ENCODE data around the gene GDPD3. TPM values are rescaled to one million over a fixed set of nuclear protein-coding genes. Genes with fewer than 3 reads are reported as not detected.
A peak's percentile ranks its signal among the peaks of the same experiment; 100 is the strongest.

The GDPD3 gene
- total and polyA plus RNA-seq, 2 of the 13 experiments (the other 11 are each of a cell fraction or from before 2014, with no cell fraction given), result 18.7 to 20.6 TPM

- TF ChIP-seq ZNF33A (CRISPR knock-in tag; IDR thresholded peaks at IDR 0.05; ENCODE audit: borderline replicate concordance) (0 out of 2 replicates have a peak, but pooled peaks have one; percentile 17), SOX6 (IDR thresholded peaks at IDR 0.05) (no peak), SOX6 (CRISPR knock-in tag; IDR thresholded peaks at IDR 0.05) (no peak), CREB1 (IDR thresholded peaks at IDR 0.05) (no peak), CREB1 (CRISPR knock-in tag; IDR thresholded peaks at IDR 0.05) (no peak), JDP2 (CRISPR knock-in tag; IDR thresholded peaks at IDR 0.05; ENCODE audit: borderline replicate concordance) (no peak), BHLHE40 (IDR thresholded peaks at IDR 0.05; ENCODE audit: low read length) (no peak), KDM5B (CRISPR knock-in tag; IDR thresholded peaks at IDR 0.05; ENCODE audit: borderline replicate concordance) (no peak), ZNF142 (CRISPR knock-in tag; IDR thresholded peaks at IDR 0.05) (no peak), ZNF562 (CRISPR knock-in tag; IDR thresholded peaks at IDR 0.05; ENCODE audit: borderline replicate concordance) (no peak), SNAPC5 (CRISPR knock-in tag; IDR thresholded peaks at IDR 0.05; ENCODE audit: borderline replicate concordance) (no peak), RFX5 (IDR thresholded peaks at IDR 0.05; ENCODE audit: low read depth, low read length) (0 out of 2 replicates have a peak, but pooled peaks have one; percentile 33), ZNF572 (CRISPR knock-in tag; IDR thresholded peaks at IDR 0.05) (peak; percentile 75), ZNF782 (CRISPR knock-in tag; IDR thresholded peaks at IDR 0.05; ENCODE audit: borderline replicate concordance) (peak; percentile 47; the same call in 1 of the 2 replicates), SP140L (CRISPR knock-in tag; IDR thresholded peaks at IDR 0.05; ENCODE audit: borderline replicate concordance) (no peak), CENPX (CRISPR knock-in tag; IDR thresholded peaks at IDR 0.05) (no peak), FOXP1 (IDR thresholded peaks at IDR 0.05) (no peak), FOXP1 (CRISPR knock-in tag; IDR thresholded peaks at IDR 0.05) (no peak), ZIK1 (CRISPR knock-in tag; IDR thresholded peaks at IDR 0.05; ENCODE audit: borderline replicate concordance, low read depth) (peak; percentile 17; the same call in 1 of the 2 replicates), JUND (CRISPR knock-in tag; IDR thresholded peaks at IDR 0.05) (0 out of 2 replicates have a peak, but pooled peaks have one; percentile 42), ZNF687 (CRISPR knock-in tag; IDR thresholded peaks at IDR 0.05) (no peak)
Measured at GRCh38 chr16:30065943-30066760, 47.2 kb downstream of the GDPD3 start (continued).

Measured in HepG2 (cell line).